Upper lobe of left lung (tissue), 4 donors: Measurements from ENCODE around the gene GALNT15.

ENCODE experiments used
- CTCF ChIP-seq, 6 experiments: fragments of 450-650 bp in 4 of 6; fragments of 200-600 bp in 2 of 6; sonication (generic) in 2 of 6; IDR thresholded peaks; one replicate each; pipeline ENCODE4 v1.5.1; 2016 to 2019; ENCODE audit warnings: antibody characterized with exemption in 6 of 6
- EP300 ChIP-seq, 4 donors: sonication (generic); formaldehyde crosslinking; IDR thresholded peaks; one replicate each; pipeline ENCODE4 v1.5.1; 2017; ENCODE audit warnings: antibody characterized with exemption in 4 of 4, control low read depth in 2 of 4
- POLR2A ChIP-seq, 4 donors: fragments of 450-650 bp; IDR thresholded peaks; one replicate each; pipeline ENCODE4 v1.5.1; 2016 to 2017; ENCODE audit warnings: antibody characterized with exemption in 4 of 4, mild to moderate bottlenecking in 2 of 4
- POLR2AphosphoS5 ChIP-seq, 2 donors: sonication (generic); formaldehyde crosslinking; IDR thresholded peaks; one replicate each; pipeline ENCODE4 v1.5.1; 2017; ENCODE audit warnings: antibody characterized with exemption in 2 of 2

DNA sequence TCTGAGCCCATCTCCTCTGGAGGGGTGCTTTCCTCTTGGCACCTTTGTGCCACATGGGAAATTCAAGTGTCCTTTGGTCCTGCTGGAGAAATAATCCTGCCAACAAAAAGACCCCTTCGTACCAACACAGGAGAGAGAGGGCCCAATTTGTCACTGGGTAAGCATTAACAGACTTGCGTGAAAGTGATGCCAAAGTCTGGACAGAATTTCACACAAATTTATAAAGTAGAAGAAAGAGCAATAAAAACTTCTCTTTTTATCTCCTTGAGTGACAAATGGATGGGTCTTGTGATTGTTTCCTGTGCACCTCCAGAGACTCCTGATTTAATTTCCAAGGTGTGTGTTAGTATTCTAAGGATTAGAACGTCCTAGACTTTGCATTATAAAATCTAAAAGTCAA, 75.4 kb downstream of the GALNT15 start:
- TF ChIP-seq CTCF (IDR thresholded peaks at IDR 0.05) (no peak), EP300 (IDR thresholded peaks at IDR 0.05) (no peak), POLR2A (IDR thresholded peaks at IDR 0.05) (no peak), POLR2AphosphoS5 (IDR thresholded peaks at IDR 0.05) (no peak)
